RWPE2 (cell line): Measurements from ENCODE around the gene FLT4.
"Not testable (repeated sequence)": the region's sequence is repeated elsewhere in the genome, so short reads cannot be mapped to it uniquely, and the experiment has no call there.

Experiments
- ATAC-seq: fragments of 200-7000 bp; cut with Tn5 transposase; 3 replicates; pipeline ENCODE4 v1.9.1; 2021; ENCODE audit warnings: low read depth
- DNase-seq: peaks from one replicate; pipeline ENCODE4 v3.0.0-alpha.2; 2020; ENCODE audit warnings: low spot score
- H3K27ac ChIP-seq: fragments of 450-650 bp; 2 replicates; pipeline ENCODE4 v1.5.1; 2017; ENCODE audit warnings: mild to moderate bottlenecking; ENCODE audit not compliant: poor library complexity, severe bottlenecking
- H3K27me3 ChIP-seq: fragments of 250-450 bp; sonication (Bioruptor Pico); 2 replicates; pipeline ENCODE4 v1.5.1; 2021; ENCODE audit warnings: mild to moderate bottlenecking, moderate library complexity; ENCODE audit not compliant: insufficient read depth, poor library complexity, severe bottlenecking
- H3K36me3 ChIP-seq: fragments of 250-450 bp; sonication (Bioruptor Pico); 2 replicates; pipeline ENCODE4 v1.5.1; 2020; ENCODE audit warnings: low read depth, mild to moderate bottlenecking, moderate library complexity
- H3K4me1 ChIP-seq: fragments of 250-450 bp; sonication (Bioruptor Pico); 2 replicates; pipeline ENCODE4 v1.5.1; 2021; ENCODE audit warnings: mild to moderate bottlenecking, moderate library complexity; ENCODE audit not compliant: insufficient read depth, poor library complexity, severe bottlenecking
- H3K4me3 ChIP-seq: fragments of 250-450 bp; sonication (Bioruptor Pico); 2 replicates; pipeline ENCODE4 v1.5.1; 2021; ENCODE audit warnings: mild to moderate bottlenecking, moderate library complexity; ENCODE audit not compliant: severe bottlenecking
- H3K9me3 ChIP-seq: fragments of 250-450 bp; sonication (Bioruptor Pico); 2 replicates; pipeline ENCODE4 v1.5.1; 2021; ENCODE audit warnings: mild to moderate bottlenecking, moderate library complexity; ENCODE audit not compliant: severe bottlenecking
- TF ChIP-seq, protein P1 (sequence below): fragments of 450-650 bp; IDR thresholded peaks from one replicate; pipeline ENCODE4 v1.5.1; 2017; ENCODE audit warnings: mild to moderate bottlenecking, moderate library complexity; ENCODE audit not compliant: poor library complexity, severe bottlenecking

Gene FLT4

DNA sequence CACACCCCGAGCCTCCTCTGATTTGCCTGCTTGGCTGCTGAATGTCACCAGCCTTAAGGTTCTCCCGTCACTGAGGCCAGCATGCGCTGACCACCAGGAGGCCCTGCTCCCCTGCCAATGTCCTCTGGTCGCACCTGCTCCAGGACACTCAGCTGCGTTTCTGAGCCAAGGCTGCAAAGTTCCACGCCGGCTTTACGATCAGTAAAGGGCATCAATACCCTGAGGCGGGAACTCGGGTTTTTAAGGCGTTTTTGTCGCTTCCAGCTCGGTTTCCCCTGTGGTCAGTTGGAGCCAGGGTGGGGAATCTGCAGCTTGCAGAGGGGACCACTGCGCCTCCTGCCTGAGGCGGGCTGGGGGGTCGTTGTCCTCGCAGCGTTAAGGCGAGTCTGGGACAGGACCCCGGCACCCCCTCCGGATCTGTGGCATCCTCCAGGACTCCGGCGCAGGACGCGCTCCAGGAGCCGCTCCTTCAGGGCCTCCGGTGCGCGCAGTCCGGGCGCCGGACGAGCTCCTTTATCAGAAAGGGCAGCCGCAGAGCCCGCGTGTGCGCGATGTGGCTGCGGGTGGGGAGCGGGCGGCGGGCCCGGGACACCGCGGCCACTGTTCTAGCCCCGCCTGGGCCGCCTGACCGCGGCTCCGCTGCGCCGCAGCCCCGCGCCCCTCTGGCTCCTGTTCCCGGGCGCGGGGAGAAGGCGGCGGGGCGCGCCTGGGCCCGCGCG, 24.1 kb upstream of the FLT4 start:
- Histone ChIP-seq H3K27me3 (peaks cover 33% of the 10 kb centered on the region), H3K36me3 (no peaks in the 10 kb centered on the region), H3K4me1 (no peaks in the 10 kb centered on the region), H3K27ac (no peak overlapping the region), H3K4me3 (no peak overlapping the region), H3K9me3 (no peaks in the 10 kb centered on the region)
- no peak for DNase-seq
- peak; percentile 23; the same call in 1 of the 3 replicates for ATAC-seq
- TF ChIP-seq, protein P1, sequence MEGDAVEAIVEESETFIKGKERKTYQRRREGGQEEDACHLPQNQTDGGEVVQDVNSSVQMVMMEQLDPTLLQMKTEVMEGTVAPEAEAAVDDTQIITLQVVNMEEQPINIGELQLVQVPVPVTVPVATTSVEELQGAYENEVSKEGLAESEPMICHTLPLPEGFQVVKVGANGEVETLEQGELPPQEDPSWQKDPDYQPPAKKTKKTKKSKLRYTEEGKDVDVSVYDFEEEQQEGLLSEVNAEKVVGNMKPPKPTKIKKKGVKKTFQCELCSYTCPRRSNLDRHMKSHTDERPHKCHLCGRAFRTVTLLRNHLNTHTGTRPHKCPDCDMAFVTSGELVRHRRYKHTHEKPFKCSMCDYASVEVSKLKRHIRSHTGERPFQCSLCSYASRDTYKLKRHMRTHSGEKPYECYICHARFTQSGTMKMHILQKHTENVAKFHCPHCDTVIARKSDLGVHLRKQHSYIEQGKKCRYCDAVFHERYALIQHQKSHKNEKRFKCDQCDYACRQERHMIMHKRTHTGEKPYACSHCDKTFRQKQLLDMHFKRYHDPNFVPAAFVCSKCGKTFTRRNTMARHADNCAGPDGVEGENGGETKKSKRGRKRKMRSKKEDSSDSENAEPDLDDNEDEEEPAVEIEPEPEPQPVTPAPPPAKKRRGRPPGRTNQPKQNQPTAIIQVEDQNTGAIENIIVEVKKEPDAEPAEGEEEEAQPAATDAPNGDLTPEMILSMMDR: no peak

- H3K27ac ChIP-seq, ATAC-seq, H3K9me3 ChIP-seq, H3K4me1 ChIP-seq, DNase-seq, H3K4me3 ChIP-seq, H3K36me3 ChIP-seq: not testable (repeated sequence)
- peaks cover 33% of the 10 kb centered on the region for H3K27me3 ChIP-seq
Measured at GRCh38 chr5:180671958-180672524, 22.6 kb upstream of the FLT4 start.

- no peaks in the 10 kb centered on the region for H3K9me3 ChIP-seq
- no peaks in the 10 kb centered on the region for H3K36me3 ChIP-seq
- no peak overlapping the region for H3K4me3 ChIP-seq
- TF ChIP-seq, protein P1: peak; percentile 89
- H3K27me3 ChIP-seq: peaks cover 31% of the 10 kb centered on the region
- no peak overlapping the region for H3K27ac ChIP-seq
- no peaks in the 10 kb centered on the region for H3K4me1 ChIP-seq
- ATAC-seq: peak; percentile 64; the same call in 1 of the 3 replicates
- DNase-seq: no peak
Measured at GRCh38 chr5:180670586-180671359, 21.4 kb upstream of the FLT4 start.

GRCh38 chr5:180670157-180670556, 20.8 kb upstream of the FLT4 start:
- no peaks in the 10 kb centered on the region for H3K36me3 ChIP-seq
- no peaks in the 10 kb centered on the region for H3K4me1 ChIP-seq
- TF ChIP-seq, protein P1: no peak
- no peak overlapping the region for H3K4me3 ChIP-seq
- H3K27me3 ChIP-seq: peaks cover 31% of the 10 kb centered on the region
- H3K27ac ChIP-seq: no peak overlapping the region
- no peaks in the 10 kb centered on the region for H3K9me3 ChIP-seq
- no peak for DNase-seq
- no peak for ATAC-seq

DNA sequence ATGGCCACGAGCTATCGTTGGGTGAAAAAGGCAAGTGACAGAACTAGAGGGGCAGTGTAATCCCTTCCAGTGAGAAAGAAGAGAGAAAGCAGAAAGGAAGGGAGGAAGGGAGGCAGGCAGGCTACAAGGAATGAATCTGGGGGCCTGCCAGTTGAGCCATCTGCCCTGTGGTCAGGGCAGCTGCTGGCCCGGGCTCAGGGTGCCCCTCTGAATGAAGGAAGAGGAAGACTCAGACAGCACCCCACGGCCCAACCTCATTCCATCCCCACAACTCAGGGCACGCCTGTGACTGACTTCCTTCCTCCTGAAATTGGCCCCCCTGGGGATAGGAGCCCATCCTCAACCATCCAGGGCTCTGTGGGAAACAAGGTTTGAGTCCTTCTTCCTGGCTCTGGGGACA, 20.3 kb upstream of the FLT4 start:
- H3K27me3 ChIP-seq: peaks cover 31% of the 10 kb centered on the region
- no peak for ATAC-seq

More for the DNA sequence above, 20.3 kb upstream of the FLT4 start:
- TF ChIP-seq, protein P1: no peak
- no peak overlapping the region for H3K27ac ChIP-seq
- H3K4me1 ChIP-seq: no peaks in the 10 kb centered on the region
- H3K36me3 ChIP-seq: no peaks in the 10 kb centered on the region
- H3K4me3 ChIP-seq: no peak overlapping the region
- DNase-seq: no peak
- H3K9me3 ChIP-seq: no peaks in the 10 kb centered on the region
